ENCODE data around the gene PPIL1. TPM values are rescaled to one million over a fixed set of nuclear protein-coding genes. Genes with fewer than 3 reads are reported as not detected.

Gene PPIL1
- total RNA-seq, 4 donors from 2014 or later: 4.1 to 16.6 (median 7.7) TPM

- no peak for TF ChIP-seq EP300 (IDR thresholded peaks at IDR 0.05)
- no peak for TF ChIP-seq POLR2AphosphoS5 (IDR thresholded peaks at IDR 0.05)
- H3K36me3 ChIP-seq: no peaks in the 10 kb centered on the region
- no peak for DNase-seq (ENCODE audit: low spot score in 2 of 2)
- H3K27me3 ChIP-seq: no peaks in the 10 kb centered on the region
- no peak overlapping the region for H3K27ac ChIP-seq
- 77% methylated on average over 4 of the region's 4 CpGs for WGBS
- H3K9me3 ChIP-seq: no peaks in the 10 kb centered on the region
- no peak overlapping the region for H3K4me3 ChIP-seq
- peaks cover 2% of the 10 kb centered on the region for H3K4me1 ChIP-seq
Measured at GRCh38 chr6:36867471-36868224, 7.0 kb downstream of the PPIL1 start.

GRCh38 chr6:36865835-36866234 is 8.8 kb downstream of the PPIL1 start:
- no peak for DNase-seq (ENCODE audit: low spot score in 2 of 2)
- H3K4me3 ChIP-seq: no peak overlapping the region
- TF ChIP-seq POLR2AphosphoS5 (IDR thresholded peaks at IDR 0.05) (no peak), POLR2A (IDR thresholded peaks at IDR 0.05) (no peak), EP300 (IDR thresholded peaks at IDR 0.05) (no peak)
- TF ChIP-seq, protein P1, sequence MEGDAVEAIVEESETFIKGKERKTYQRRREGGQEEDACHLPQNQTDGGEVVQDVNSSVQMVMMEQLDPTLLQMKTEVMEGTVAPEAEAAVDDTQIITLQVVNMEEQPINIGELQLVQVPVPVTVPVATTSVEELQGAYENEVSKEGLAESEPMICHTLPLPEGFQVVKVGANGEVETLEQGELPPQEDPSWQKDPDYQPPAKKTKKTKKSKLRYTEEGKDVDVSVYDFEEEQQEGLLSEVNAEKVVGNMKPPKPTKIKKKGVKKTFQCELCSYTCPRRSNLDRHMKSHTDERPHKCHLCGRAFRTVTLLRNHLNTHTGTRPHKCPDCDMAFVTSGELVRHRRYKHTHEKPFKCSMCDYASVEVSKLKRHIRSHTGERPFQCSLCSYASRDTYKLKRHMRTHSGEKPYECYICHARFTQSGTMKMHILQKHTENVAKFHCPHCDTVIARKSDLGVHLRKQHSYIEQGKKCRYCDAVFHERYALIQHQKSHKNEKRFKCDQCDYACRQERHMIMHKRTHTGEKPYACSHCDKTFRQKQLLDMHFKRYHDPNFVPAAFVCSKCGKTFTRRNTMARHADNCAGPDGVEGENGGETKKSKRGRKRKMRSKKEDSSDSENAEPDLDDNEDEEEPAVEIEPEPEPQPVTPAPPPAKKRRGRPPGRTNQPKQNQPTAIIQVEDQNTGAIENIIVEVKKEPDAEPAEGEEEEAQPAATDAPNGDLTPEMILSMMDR (IDR thresholded peaks at IDR 0.05): no peak
- WGBS: 59% methylated on average over 2 of the region's 2 CpGs
- no peaks in the 10 kb centered on the region for H3K9me3 ChIP-seq
- H3K27me3 ChIP-seq: no peaks in the 10 kb centered on the region
- H3K4me1 ChIP-seq: peaks cover 5% of the 10 kb centered on the region
- no peaks in the 10 kb centered on the region for H3K36me3 ChIP-seq
- no peak overlapping the region for H3K27ac ChIP-seq

- Histone ChIP-seq H3K9me3 (no peaks in the 10 kb centered on the region), H3K4me3 (no peak overlapping the region), H3K27ac (no peak overlapping the region), H3K36me3 (no peaks in the 10 kb centered on the region), H3K4me1 (peaks cover 5% of the 10 kb centered on the region), H3K27me3 (no peaks in the 10 kb centered on the region)
- WGBS: 94% methylated on average over 12 of the region's 12 CpGs
- TF ChIP-seq EP300 (IDR thresholded peaks at IDR 0.05) (no peak), POLR2AphosphoS5 (IDR thresholded peaks at IDR 0.05) (no peak), POLR2A (IDR thresholded peaks at IDR 0.05) (no peak)
- TF ChIP-seq, protein P1 (IDR thresholded peaks at IDR 0.05): no peak
- DNase-seq (ENCODE audit: low spot score in 2 of 2): no peak
Measured at GRCh38 chr6:36863670-36864540, 10.7 kb downstream of the PPIL1 start.

DNA sequence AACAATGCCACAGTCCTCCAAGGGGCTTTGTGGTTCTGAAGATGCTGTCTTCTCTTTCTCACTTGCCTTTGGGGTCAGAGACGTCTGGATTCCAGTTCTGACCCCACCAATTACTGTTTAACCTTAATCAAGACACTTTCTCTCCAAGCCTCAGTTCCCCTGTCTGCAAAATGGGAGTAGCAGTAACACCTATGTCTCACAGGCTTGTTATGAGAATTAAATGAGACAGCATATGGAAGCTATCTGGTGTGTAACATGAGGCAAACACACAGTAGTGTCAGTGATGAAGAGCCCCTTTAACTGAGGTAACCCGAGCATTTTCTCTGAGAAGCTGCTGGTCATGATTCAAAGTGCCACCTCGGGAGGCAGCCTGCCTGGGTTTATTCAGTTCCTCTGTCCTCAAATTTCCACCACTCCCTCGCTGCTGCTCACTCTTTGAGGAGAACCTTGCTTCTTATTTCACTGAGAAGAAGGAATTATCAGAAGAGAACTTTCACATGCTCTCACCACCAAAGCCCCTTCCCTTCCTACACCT is 11.7 kb downstream of the PPIL1 start:
- Histone ChIP-seq H3K36me3 (no peaks in the 10 kb centered on the region), H3K9me3 (no peaks in the 10 kb centered on the region), H3K4me3 (no peak overlapping the region), H3K27ac (no peak overlapping the region), H3K27me3 (no peaks in the 10 kb centered on the region), H3K4me1 (peaks cover 5% of the 10 kb centered on the region)
- TF ChIP-seq, protein P1 (IDR thresholded peaks at IDR 0.05): no peak
- TF ChIP-seq POLR2A (IDR thresholded peaks at IDR 0.05) (no peak), EP300 (IDR thresholded peaks at IDR 0.05) (no peak), POLR2AphosphoS5 (IDR thresholded peaks at IDR 0.05) (no peak)
- no peak for DNase-seq (ENCODE audit: low spot score in 2 of 2)
- 82% methylated on average over 4 of the region's 4 CpGs for WGBS

DNA sequence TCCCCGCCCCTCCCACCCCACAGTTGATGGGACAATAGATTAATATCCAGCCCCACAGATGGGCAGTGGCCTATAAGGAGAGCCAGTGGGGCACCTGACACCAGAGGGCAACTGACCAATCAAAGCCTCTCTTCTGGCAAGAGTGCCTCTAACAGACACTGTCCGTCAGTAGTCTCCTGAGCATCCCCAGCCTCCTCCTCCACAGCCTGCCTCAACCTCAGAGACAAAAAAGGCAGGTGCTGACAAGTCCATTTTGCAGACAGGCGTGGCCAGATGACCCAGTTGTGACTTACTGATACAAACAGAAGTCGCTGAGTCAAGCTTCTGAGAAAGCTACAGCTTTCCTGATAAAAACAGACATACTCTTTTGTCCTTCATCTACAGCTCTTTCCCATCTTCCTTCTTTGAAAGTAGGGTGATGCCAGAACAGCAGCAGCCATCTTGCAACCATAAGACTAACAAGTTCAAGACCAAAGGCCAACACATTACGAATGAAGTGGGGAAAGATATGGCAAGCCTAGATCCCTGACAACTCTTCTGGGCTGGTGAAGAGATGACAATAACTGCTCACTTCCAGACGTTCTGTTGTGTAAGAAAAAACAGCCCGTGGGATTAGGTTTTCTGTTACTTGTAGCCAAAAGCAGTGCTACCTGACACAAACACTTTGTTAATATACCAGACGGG is 12.3 kb downstream of the PPIL1 start:
- 60% methylated on average over 7 of the region's 8 CpGs for WGBS
- H3K27me3 ChIP-seq: no peaks in the 10 kb centered on the region
- DNase-seq (ENCODE audit: low spot score in 2 of 2): no peak
- H3K27ac ChIP-seq: no peak overlapping the region
- no peaks in the 10 kb centered on the region for H3K36me3 ChIP-seq
- no peak for TF ChIP-seq EP300 (IDR thresholded peaks at IDR 0.05)
- no peak for TF ChIP-seq POLR2AphosphoS5 (IDR thresholded peaks at IDR 0.05)
- TF ChIP-seq POLR2A (IDR thresholded peaks at IDR 0.05): no peak
- TF ChIP-seq, protein P1 (IDR thresholded peaks at IDR 0.05): no peak
- peaks cover 5% of the 10 kb centered on the region for H3K4me1 ChIP-seq
- no peaks in the 10 kb centered on the region for H3K9me3 ChIP-seq
- H3K4me3 ChIP-seq: no peak overlapping the region
